ENCODE data around the gene ERF.

DNA sequence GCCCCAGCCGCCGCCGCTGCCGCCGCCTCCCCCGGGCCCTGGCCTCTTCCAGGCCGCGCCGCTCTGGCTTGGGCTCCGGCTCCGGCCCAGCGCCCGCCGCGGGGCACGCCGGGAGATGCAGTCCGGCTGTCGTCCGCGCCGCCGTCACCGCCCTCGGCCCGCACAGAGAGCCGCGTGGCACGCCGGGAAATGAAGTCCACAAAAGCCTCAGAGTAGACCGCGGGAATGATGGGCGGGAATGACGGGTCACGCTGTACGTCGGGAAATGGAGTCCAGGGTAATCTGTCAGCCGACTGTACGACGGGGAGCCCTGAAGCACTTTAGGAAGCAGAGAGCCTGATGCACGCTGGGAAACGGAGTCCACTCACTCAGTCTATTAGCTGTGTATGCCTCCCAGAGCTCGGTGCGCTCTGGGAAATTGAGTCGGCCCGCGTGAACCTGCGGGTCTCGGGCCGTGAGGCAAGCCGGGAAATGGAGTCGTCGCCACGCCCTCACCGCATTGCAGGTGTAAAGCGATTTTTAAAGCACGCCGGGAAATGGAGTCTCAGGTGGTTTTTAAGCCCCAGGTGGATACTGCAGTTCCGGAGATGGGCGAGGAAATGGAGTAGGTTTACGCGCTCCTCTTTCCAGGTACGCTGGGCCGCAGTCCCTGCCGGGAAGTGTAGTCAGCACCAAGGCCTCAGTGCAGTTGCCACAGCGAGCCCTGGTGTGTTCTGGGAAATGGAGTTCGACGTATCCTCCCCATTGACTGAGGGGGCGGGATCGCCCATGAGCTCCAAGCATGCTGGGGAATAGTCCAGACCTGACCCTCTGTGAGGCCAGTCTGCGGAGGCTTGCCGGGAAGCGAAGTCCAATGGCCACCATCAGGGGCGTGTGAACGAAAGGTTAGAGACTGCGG is 12.2 kb downstream of the ERF start, which contains the start of gene GSK3A:
- TF ChIP-seq EZH2 (IDR thresholded peaks at IDR 0.05; ENCODE audit: low read depth) (no peak), CTCF (conservative IDR thresholded peaks at IDR 0.05) (no peak)

All from PC-9 (cell line).